SU-DHL-6 (cell line): Measurements from ENCODE around the gene ALDH3A2.

Experiments
- H2AFZ ChIP-seq: fragments of 200-600 bp; sonication (generic); 2 replicates; pipeline ENCODE4 v1.6.1; 2014; ENCODE audit warnings: low read depth, mild to moderate bottlenecking, moderate library complexity, mixed read lengths, antibody characterized with exemption, low read length; ENCODE audit not compliant: severe bottlenecking
- H3F3A ChIP-seq: fragments of 200-600 bp; shearing (Covaris generic); 2 replicates; pipeline ENCODE4 v1.6.0; 2016; ENCODE audit warnings: antibody characterized with exemption, mild to moderate bottlenecking; ENCODE audit not compliant: insufficient read depth
- H3K27ac ChIP-seq: fragments of 200-600 bp; sonication (generic); 2 replicates; pipeline ENCODE4 v1.5.1; 2016; ENCODE audit warnings: low read depth, mild to moderate bottlenecking, low read length, moderate library complexity, mixed read lengths
- H3K27me3 ChIP-seq: fragments of 200-600 bp; sonication (generic), shearing (Covaris generic); 2 replicates; pipeline ENCODE4 v1.6.0; 2014; ENCODE audit warnings: mild to moderate bottlenecking, low read length
- H3K36me3 ChIP-seq: fragments of 200-600 bp; sonication (generic); 2 replicates; pipeline ENCODE4 v1.6.1; 2014; ENCODE audit warnings: mild to moderate bottlenecking, low read length, mixed read lengths
- H3K4me2 ChIP-seq: fragments of 300-600, 200-600 bp; shearing (Covaris generic), sonication (generic); 2 replicates; pipeline ENCODE4 v1.6.0; 2014; ENCODE audit warnings: low read length, low read depth, mild to moderate bottlenecking; ENCODE audit not compliant: poor library complexity, severe bottlenecking
- H3K4me3 ChIP-seq: fragments of 200-600 bp; sonication (generic); 2 replicates; pipeline ENCODE4 v1.5.1; 2014; ENCODE audit warnings: antibody characterized with exemption, low read length, mild to moderate bottlenecking, mixed read lengths; ENCODE audit not compliant: insufficient read depth, poor library complexity, severe bottlenecking
- H3K79me2 ChIP-seq: fragments of 200-600 bp; sonication (generic); 2 replicates; pipeline ENCODE4 v1.6.1; 2014; ENCODE audit warnings: mild to moderate bottlenecking, low read length, moderate library complexity; ENCODE audit not compliant: insufficient read depth
- H3K9ac ChIP-seq: fragments of 200-600 bp; sonication (generic); 2 replicates; pipeline ENCODE4 v1.7.0; 2014; ENCODE audit warnings: mild to moderate bottlenecking, low read length
- H3K9me2 ChIP-seq: fragments of 200-600 bp; sonication (generic); replicated peaks from 2 replicates; pipeline ENCODE4 v1.6.1; 2014; ENCODE audit warnings: low read length; ENCODE audit not compliant: insufficient read depth
- H3K9me3 ChIP-seq: fragments of 200-600 bp; sonication (generic); 2 replicates; pipeline ENCODE4 v1.6.1; 2014; ENCODE audit warnings: low read length, mixed read lengths; ENCODE audit not compliant: insufficient read depth
- H4K20me1 ChIP-seq: fragments of 200-600 bp; sonication (generic); 2 replicates; pipeline ENCODE4 v1.6.1; 2014; ENCODE audit warnings: low read depth, mild to moderate bottlenecking, antibody characterized with exemption, low read length, moderate library complexity, mixed read lengths
- EZH2phosphoT487 ChIP-seq: fragments of 200-600 bp; sonication (generic), shearing (Covaris generic); conservative IDR thresholded peaks from 2 replicates; pipeline ENCODE4 v1.6.1; 2018; ENCODE audit warnings: mild to moderate bottlenecking, antibody characterized with exemption, low read length, moderate library complexity, mixed read lengths
- TF ChIP-seq, protein P1 (sequence below): fragments of 200-600 bp; sonication (generic); IDR thresholded peaks from one replicate; pipeline ENCODE4 v1.5.1; 2017; ENCODE audit warnings: antibody characterized with exemption, mild to moderate bottlenecking, low read length, moderate library complexity; ENCODE audit not compliant: insufficient read depth, poor library complexity, severe bottlenecking

Gene ALDH3A2

DNA sequence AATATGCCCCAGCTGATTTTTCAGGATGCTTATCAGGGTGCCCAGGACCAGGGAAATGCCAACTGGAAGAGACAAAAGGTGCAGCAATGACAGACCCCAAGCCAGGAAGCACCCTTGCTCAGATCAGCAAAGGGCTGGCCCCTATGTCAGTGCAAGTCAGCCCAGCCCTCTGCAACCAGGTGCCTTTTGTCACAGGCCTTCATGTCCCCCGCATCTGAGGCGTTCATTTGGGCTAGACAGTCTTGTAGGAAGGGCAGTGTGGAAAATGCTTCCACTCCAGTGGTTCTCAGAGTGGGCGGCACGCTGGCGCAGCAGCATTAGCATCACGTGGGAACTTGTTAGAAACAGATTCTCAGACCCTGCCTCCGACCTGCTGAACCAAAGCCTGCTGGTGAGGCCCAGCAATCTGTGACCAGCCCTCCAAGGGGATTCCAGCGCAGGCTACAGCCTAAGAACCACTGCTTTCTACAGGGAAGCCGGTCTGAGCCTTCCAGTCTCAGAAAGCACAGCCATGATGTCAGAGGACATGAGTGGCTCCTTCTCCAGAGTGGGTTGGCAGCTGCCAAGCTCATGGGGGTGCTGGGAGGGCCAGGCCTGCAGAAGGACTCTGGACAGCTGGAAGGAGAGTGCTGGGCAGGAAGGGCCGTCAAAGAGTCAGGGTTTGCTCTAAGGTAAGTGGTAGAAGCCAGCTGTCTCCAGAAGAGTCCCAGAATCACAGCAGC lies 54.7 kb downstream of the ALDH3A2 start:
- Histone ChIP-seq H3K9me2 (no peaks in the 10 kb centered on the region), H3K4me2 (no peak overlapping the region), H3K27ac (no peak overlapping the region), H3K4me3 (no peak overlapping the region), H3F3A (no peaks in the 10 kb centered on the region), H3K27me3 (no peaks in the 10 kb centered on the region), H4K20me1 (no peaks in the 10 kb centered on the region), H2AFZ (no peak overlapping the region), H3K36me3 (no peaks in the 10 kb centered on the region), H3K79me2 (no peaks in the 10 kb centered on the region), H3K9ac (no peak overlapping the region), H3K9me3 (no peaks in the 10 kb centered on the region)
- TF ChIP-seq, protein P1, sequence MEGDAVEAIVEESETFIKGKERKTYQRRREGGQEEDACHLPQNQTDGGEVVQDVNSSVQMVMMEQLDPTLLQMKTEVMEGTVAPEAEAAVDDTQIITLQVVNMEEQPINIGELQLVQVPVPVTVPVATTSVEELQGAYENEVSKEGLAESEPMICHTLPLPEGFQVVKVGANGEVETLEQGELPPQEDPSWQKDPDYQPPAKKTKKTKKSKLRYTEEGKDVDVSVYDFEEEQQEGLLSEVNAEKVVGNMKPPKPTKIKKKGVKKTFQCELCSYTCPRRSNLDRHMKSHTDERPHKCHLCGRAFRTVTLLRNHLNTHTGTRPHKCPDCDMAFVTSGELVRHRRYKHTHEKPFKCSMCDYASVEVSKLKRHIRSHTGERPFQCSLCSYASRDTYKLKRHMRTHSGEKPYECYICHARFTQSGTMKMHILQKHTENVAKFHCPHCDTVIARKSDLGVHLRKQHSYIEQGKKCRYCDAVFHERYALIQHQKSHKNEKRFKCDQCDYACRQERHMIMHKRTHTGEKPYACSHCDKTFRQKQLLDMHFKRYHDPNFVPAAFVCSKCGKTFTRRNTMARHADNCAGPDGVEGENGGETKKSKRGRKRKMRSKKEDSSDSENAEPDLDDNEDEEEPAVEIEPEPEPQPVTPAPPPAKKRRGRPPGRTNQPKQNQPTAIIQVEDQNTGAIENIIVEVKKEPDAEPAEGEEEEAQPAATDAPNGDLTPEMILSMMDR, result no peak
- no peak for TF ChIP-seq EZH2phosphoT487

DNA sequence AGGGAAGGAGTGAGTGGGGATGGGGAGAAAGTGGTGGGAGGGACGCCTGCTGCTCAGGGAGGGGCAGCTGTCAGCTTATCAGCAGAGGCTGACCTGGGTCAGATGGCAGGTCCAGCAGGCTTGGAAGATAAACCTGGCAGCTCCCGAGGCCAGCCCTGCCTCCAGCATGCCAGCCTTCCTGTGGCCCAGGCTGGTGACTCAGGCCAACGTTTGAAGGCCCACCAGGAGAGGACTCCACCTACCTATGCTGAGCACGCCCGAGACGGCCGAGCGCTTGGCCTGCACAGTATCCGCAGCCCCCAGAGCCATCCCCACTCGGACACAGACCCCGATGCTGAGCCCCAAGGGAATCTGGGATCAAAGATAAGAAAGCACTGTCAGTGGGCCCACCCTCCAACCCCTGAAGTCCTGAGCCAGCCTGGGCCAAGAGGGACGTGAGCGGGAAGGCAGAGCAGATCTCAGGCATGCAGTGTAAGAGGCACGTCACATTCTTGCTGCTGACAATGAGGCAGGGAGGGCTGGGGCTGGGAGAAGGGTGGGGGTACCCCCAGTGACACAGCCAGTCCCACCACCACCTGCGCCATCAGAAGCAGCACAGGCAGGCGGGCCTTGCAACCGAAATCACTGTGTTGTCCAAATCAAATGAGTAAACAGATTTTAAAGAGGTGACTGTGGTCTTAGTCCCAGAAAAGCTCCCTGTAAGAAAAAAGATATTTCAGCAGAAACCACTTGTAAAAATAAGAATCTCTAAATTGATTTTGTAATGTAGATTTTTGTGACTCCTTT lies 55.5 kb downstream of the ALDH3A2 start:
- H3K9ac ChIP-seq, result no peak overlapping the region
- no peak overlapping the region for H3K4me2 ChIP-seq
- H3K27me3 ChIP-seq, result no peaks in the 10 kb centered on the region
- no peak overlapping the region for H3K27ac ChIP-seq
- no peaks in the 10 kb centered on the region for H3F3A ChIP-seq
- no peaks in the 10 kb centered on the region for H4K20me1 ChIP-seq
- H3K79me2 ChIP-seq, result no peaks in the 10 kb centered on the region
- no peak overlapping the region for H2AFZ ChIP-seq
- no peak overlapping the region for H3K4me3 ChIP-seq
- H3K36me3 ChIP-seq, result no peaks in the 10 kb centered on the region
- TF ChIP-seq, protein P1, result no peak
- TF ChIP-seq EZH2phosphoT487, result no peak
- no peaks in the 10 kb centered on the region for H3K9me3 ChIP-seq
- no peaks in the 10 kb centered on the region for H3K9me2 ChIP-seq

DNA sequence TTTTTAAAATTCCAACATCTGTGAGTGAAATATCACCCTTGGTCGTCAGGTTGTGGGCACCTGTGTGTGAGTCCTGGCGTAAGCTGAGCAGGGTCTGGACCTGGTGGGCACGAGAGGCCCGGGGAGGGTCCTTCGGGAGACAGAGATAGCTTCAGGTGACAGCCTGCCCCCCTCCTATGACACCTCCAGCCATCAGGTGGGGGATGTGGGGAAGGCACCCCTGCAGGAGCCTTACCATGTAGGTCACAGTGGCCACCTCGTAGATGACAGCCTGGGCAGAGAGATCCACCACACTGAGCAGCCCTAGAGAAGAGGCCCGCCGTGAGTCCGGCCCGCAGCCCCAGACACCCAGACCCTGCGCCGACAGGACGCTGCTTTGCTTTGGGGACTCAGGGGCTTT lies 56.6 kb downstream of the ALDH3A2 start:
- no peaks in the 10 kb centered on the region for H3F3A ChIP-seq
- no peak overlapping the region for H2AFZ ChIP-seq
- no peaks in the 10 kb centered on the region for H3K9me2 ChIP-seq
- TF ChIP-seq EZH2phosphoT487, result no peak
- TF ChIP-seq, protein P1, result no peak
- no peak overlapping the region for H3K9ac ChIP-seq
- no peaks in the 10 kb centered on the region for H3K36me3 ChIP-seq
- no peaks in the 10 kb centered on the region for H4K20me1 ChIP-seq
- H3K27ac ChIP-seq, result no peak overlapping the region
- no peak overlapping the region for H3K4me3 ChIP-seq
- H3K4me2 ChIP-seq, result no peak overlapping the region
- H3K9me3 ChIP-seq, result no peaks in the 10 kb centered on the region
- H3K27me3 ChIP-seq, result no peaks in the 10 kb centered on the region
- no peaks in the 10 kb centered on the region for H3K79me2 ChIP-seq
